GM23338 (cell line): ENCODE data around the gene PRG3. TPM values are rescaled to one million over a fixed set of nuclear protein-coding genes. Genes with fewer than 3 reads are reported as not detected.

Experiments used
- ATAC-seq: fragments of 200-7000 bp; cut with Tn5 transposase; 3 replicates; pipeline ENCODE4 v1.9.1; 2020
- DNase-seq: peaks from one replicate; pipeline ENCODE4 v3.0.0-alpha.2; 2015; ENCODE audit warnings: low spot score
- H2AFZ ChIP-seq: fragments of 200-600 bp; sonication (generic); 2 replicates; pipeline ENCODE4 v1.8.0; 2016; ENCODE audit warnings: antibody characterized with exemption, mild to moderate bottlenecking, moderate library complexity
- H3F3A ChIP-seq: fragments of 200-600 bp; sonication (generic); replicated peaks from 2 replicates; pipeline ENCODE4 v1.8.0; 2017; ENCODE audit warnings: antibody characterized with exemption, mixed run types, low read depth
- H3K27ac ChIP-seq: fragments of 200-600 bp; sonication (generic); 2 replicates; pipeline ENCODE4 v1.6.1; 2016; ENCODE audit warnings: low read depth
- H3K27me3 ChIP-seq: fragments of 200-600 bp; sonication (generic); 2 replicates; pipeline ENCODE4 v1.8.0; 2016; ENCODE audit warnings: mild to moderate bottlenecking, mixed run types, moderate library complexity; ENCODE audit not compliant: insufficient read depth
- H3K36me3 ChIP-seq: fragments of 200-600 bp; sonication (generic); 2 replicates; pipeline ENCODE4 v1.8.0; 2016; ENCODE audit warnings: mild to moderate bottlenecking; ENCODE audit not compliant: insufficient read depth
- H3K4me1 ChIP-seq: fragments of 200-600 bp; sonication (generic); 2 replicates; pipeline ENCODE4 v1.8.0; 2016; ENCODE audit warnings: mild to moderate bottlenecking, moderate library complexity; ENCODE audit not compliant: insufficient read depth
- H3K4me2 ChIP-seq: fragments of 200-600 bp; sonication (generic); 2 replicates; pipeline ENCODE4 v1.7.1; 2017; ENCODE audit warnings: mixed run types
- H3K4me3 ChIP-seq: fragments of 200-600 bp; sonication (generic); 2 replicates; pipeline ENCODE4 v1.6.1; 2016; ENCODE audit warnings: mixed run types
- H3K79me2 ChIP-seq: fragments of 200-600 bp; sonication (generic); replicated peaks from 2 replicates; pipeline ENCODE4 v1.8.0; 2017; ENCODE audit warnings: mild to moderate bottlenecking; ENCODE audit not compliant: insufficient read depth
- H3K9me2 ChIP-seq: fragments of 200-600 bp; sonication (generic); 2 replicates; pipeline ENCODE4 v1.8.0; 2017; ENCODE audit not compliant: insufficient read depth
- H4K20me1 ChIP-seq: fragments of 200-600 bp; sonication (generic); replicated peaks from 2 replicates; pipeline ENCODE4 v1.8.0; 2017; ENCODE audit warnings: mild to moderate bottlenecking; ENCODE audit not compliant: insufficient read depth
- H3K27ac Mint-ChIP-seq: 2 replicates; pipeline ENCODE4 v1.8.0; 2020; ENCODE audit warnings: inconsistent platforms, mild to moderate bottlenecking, moderate library complexity, mixed read lengths
- H3K27me3 Mint-ChIP-seq: 3 replicates; pipeline ENCODE4 v1.8.0; 2022; ENCODE audit warnings: low read depth, mild to moderate bottlenecking, moderate library complexity, mixed read lengths, inconsistent platforms; ENCODE audit not compliant: insufficient read depth, poor library complexity
- H3K36me3 Mint-ChIP-seq: 3 replicates; pipeline ENCODE4 v1.8.0; 2021; ENCODE audit warnings: low read depth, mild to moderate bottlenecking, inconsistent platforms, moderate library complexity, mixed read lengths
- H3K4me1 Mint-ChIP-seq: 3 replicates; pipeline ENCODE4 v1.8.0; 2020; ENCODE audit warnings: mild to moderate bottlenecking, inconsistent platforms, mixed read lengths
- H3K4me3 Mint-ChIP-seq: 3 replicates; pipeline ENCODE4 v1.8.0; 2021; ENCODE audit warnings: moderate library complexity, mild to moderate bottlenecking, inconsistent platforms, mixed read lengths
- H3K9me3 Mint-ChIP-seq: 3 replicates; pipeline ENCODE4 v1.8.0; 2020; ENCODE audit warnings: moderate library complexity, mild to moderate bottlenecking, inconsistent platforms, mixed read lengths
- EZH2 ChIP-seq: fragments of 200-600 bp; sonication (generic); IDR thresholded peaks from one replicate; pipeline ENCODE4 v1.8.0; 2017; ENCODE audit warnings: antibody characterized with exemption, mild to moderate bottlenecking, low read depth; ENCODE audit not compliant: unreplicated experiment
- POLR2AphosphoS5 ChIP-seq: IDR thresholded peaks from 2 replicates; pipeline ENCODE4 v1.6.1; 2016; ENCODE audit warnings: antibody characterized with exemption, low read depth
- polyA plus RNA-seq: library from polyadenylated mRNA; unstranded; fragments of >200 nt; fragmentation: Nextera tagmentation; extraction: Ambion mirVana; gene quantifications from 2 replicates; pipeline ENCODE4 v1.2.1, GENCODE V29; 2016
- total RNA-seq: library from RNA; depleted of rRNA; stranded (reverse); fragments of >200 nt; shearing (Covaris generic); gene quantifications from 2 replicates; pipeline ENCODE4 v1.2.3, GENCODE V29; 2014
- TF ChIP-seq, protein P1 (sequence below), 2 experiments: fragments of 200-600 bp in 1 of 2; sonication (generic) in 1 of 2; conservative IDR thresholded peaks; 2 replicates each; pipeline versions ENCODE4 v1.5.1 to v1.6.1; 2016 to 2017; ENCODE audit warnings: antibody characterized with exemption in 2 of 2, low read depth in 2 of 2, mild to moderate bottlenecking in 2 of 2, moderate library complexity in 1 of 2
- TF ChIP-seq, protein P2 (sequence below): fragments of 250-450 bp; sonication (Bioruptor Pico); IDR thresholded peaks from 2 replicates; pipeline ENCODE4 v1.5.0; 2020; ENCODE audit warnings: mild to moderate bottlenecking, moderate library complexity

The PRG3 gene
- total and polyA plus RNA-seq, 2 experiments from 2014 or later = not detected

DNA sequence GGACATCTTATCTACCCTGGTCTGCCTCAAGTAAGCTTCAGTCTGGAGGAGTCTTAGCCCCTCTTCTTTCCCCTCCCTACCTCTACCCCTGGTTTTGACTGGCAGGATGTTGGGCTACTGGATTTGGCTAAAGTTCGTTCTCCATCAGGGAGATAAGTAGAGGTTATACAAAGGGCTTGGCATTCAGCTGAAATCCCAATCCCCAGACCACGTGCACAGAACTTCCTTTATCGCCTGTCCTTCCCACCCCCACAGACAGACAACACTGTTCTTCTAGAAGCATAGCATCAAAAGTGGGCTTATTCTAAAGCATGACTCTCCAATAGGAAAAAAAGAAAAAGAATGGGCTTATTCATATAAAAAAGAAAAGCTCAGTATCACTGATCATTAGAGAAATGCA lies 7.8 kb downstream of the PRG3 start:
- Histone ChIP-seq H3K79me2 (no peaks in the 10 kb centered on the region), H3K27me3 (no peaks in the 10 kb centered on the region), H3K4me3 (no peak overlapping the region), H3K36me3 (no peaks in the 10 kb centered on the region), H3K4me1 (no peaks in the 10 kb centered on the region), H3K4me2 (no peak overlapping the region), H4K20me1 (no peaks in the 10 kb centered on the region), H3K9me2 (no peaks in the 10 kb centered on the region), H3K27ac (no peak overlapping the region), H3F3A (no peaks in the 10 kb centered on the region), H2AFZ (no peak overlapping the region)
- Mint-ChIP-seq H3K4me3 (no peak overlapping the region), H3K27me3 (peaks cover 12% of the 10 kb centered on the region), H3K36me3 (no peaks in the 10 kb centered on the region), H3K27ac (no peak overlapping the region), H3K4me1 (no peaks in the 10 kb centered on the region; the same call in 2 of the 3 replicates), H3K9me3 (peaks cover 3% of the 10 kb centered on the region; the same call in 1 of the 3 replicates)
- TF ChIP-seq POLR2AphosphoS5 (no peak), EZH2 (no peak)
- TF ChIP-seq, protein P1, sequence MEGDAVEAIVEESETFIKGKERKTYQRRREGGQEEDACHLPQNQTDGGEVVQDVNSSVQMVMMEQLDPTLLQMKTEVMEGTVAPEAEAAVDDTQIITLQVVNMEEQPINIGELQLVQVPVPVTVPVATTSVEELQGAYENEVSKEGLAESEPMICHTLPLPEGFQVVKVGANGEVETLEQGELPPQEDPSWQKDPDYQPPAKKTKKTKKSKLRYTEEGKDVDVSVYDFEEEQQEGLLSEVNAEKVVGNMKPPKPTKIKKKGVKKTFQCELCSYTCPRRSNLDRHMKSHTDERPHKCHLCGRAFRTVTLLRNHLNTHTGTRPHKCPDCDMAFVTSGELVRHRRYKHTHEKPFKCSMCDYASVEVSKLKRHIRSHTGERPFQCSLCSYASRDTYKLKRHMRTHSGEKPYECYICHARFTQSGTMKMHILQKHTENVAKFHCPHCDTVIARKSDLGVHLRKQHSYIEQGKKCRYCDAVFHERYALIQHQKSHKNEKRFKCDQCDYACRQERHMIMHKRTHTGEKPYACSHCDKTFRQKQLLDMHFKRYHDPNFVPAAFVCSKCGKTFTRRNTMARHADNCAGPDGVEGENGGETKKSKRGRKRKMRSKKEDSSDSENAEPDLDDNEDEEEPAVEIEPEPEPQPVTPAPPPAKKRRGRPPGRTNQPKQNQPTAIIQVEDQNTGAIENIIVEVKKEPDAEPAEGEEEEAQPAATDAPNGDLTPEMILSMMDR (conservative IDR thresholded peaks at IDR 0.05; ENCODE audit: low read depth in 2 of 2) = no peak
- DNase-seq (no peak), ATAC-seq (no peak)

DNA sequence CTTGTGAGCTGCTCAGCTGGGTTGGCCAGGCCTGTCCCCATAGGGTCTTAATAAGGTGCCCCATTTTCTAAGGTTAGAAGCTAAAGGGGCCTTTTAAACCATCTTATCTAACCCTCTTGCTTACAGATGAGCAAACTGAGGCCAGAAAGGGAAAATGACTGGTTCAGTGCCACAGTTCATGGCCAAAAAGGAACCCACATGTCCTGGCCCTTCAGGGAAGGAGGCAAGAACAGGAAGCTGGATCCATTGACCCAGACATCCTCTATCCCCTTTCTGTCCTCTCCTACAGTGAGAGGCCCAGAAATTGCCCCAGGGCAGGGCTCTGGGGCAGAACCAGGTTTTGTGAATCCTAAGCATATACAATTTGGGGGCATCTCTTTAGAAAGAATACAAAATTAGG lies 10.0 kb downstream of the PRG3 start:
- H3K9me3 Mint-ChIP-seq = no peaks in the 10 kb centered on the region
- Histone ChIP-seq H3K4me1 (peaks cover 3% of the 10 kb centered on the region; the same call in 1 of the 2 replicates), H3F3A (no peaks in the 10 kb centered on the region), H3K79me2 (no peaks in the 10 kb centered on the region), H3K27ac (no peak overlapping the region), H4K20me1 (no peaks in the 10 kb centered on the region), H3K4me3 (no peak overlapping the region), H3K9me2 (no peaks in the 10 kb centered on the region), H3K36me3 (no peaks in the 10 kb centered on the region), H3K27me3 (no peaks in the 10 kb centered on the region), H2AFZ (no peak overlapping the region), H3K4me2 (no peak overlapping the region)
- peaks cover 9% of the 10 kb centered on the region for H3K4me1 Mint-ChIP-seq
- H3K27me3 Mint-ChIP-seq = peaks cover 6% of the 10 kb centered on the region
- TF ChIP-seq, protein P2, sequence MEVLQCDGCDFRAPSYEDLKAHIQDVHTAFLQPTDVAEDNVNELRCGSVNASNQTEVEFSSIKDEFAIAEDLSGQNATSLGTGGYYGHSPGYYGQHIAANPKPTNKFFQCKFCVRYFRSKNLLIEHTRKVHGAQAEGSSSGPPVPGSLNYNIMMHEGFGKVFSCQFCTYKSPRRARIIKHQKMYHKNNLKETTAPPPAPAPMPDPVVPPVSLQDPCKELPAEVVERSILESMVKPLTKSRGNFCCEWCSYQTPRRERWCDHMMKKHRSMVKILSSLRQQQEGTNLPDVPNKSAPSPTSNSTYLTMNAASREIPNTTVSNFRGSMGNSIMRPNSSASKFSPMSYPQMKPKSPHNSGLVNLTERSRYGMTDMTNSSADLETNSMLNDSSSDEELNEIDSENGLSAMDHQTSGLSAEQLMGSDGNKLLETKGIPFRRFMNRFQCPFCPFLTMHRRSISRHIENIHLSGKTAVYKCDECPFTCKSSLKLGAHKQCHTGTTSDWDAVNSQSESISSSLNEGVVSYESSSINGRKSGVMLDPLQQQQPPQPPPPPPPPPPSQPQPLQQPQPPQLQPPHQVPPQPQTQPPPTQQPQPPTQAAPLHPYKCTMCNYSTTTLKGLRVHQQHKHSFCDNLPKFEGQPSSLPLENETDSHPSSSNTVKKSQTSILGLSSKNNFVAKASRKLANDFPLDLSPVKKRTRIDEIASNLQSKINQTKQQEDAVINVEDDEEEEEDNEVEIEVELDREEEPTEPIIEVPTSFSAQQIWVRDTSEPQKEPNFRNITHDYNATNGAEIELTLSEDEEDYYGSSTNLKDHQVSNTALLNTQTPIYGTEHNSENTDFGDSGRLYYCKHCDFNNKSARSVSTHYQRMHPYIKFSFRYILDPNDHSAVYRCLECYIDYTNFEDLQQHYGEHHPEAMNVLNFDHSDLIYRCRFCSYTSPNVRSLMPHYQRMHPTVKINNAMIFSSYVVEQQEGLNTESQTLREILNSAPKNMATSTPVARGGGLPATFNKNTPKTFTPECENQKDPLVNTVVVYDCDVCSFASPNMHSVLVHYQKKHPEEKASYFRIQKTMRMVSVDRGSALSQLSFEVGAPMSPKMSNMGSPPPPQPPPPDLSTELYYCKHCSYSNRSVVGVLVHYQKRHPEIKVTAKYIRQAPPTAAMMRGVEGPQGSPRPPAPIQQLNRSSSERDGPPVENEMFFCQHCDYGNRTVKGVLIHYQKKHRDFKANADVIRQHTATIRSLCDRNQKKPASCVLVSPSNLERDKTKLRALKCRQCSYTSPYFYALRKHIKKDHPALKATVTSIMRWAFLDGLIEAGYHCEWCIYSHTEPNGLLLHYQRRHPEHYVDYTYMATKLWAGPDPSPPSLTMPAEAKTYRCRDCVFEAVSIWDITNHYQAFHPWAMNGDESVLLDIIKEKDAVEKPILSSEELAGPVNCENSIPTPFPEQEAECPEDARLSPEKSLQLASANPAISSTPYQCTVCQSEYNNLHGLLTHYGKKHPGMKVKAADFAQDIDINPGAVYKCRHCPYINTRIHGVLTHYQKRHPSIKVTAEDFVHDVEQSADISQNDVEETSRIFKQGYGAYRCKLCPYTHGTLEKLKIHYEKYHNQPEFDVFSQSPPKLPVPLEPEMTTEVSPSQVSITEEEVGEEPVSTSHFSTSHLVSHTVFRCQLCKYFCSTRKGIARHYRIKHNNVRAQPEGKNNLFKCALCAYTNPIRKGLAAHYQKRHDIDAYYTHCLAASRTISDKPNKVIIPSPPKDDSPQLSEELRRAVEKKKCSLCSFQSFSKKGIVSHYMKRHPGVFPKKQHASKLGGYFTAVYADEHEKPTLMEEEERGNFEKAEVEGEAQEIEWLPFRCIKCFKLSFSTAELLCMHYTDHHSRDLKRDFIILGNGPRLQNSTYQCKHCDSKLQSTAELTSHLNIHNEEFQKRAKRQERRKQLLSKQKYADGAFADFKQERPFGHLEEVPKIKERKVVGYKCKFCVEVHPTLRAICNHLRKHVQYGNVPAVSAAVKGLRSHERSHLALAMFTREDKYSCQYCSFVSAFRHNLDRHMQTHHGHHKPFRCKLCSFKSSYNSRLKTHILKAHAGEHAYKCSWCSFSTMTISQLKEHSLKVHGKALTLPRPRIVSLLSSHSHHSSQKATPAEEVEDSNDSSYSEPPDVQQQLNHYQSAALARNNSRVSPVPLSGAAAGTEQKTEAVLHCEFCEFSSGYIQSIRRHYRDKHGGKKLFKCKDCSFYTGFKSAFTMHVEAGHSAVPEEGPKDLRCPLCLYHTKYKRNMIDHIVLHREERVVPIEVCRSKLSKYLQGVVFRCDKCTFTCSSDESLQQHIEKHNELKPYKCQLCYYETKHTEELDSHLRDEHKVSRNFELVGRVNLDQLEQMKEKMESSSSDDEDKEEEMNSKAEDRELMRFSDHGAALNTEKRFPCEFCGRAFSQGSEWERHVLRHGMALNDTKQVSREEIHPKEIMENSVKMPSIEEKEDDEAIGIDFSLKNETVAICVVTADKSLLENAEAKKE = no peak
- DNase-seq = no peak
- no peak overlapping the region for H3K4me3 Mint-ChIP-seq
- ATAC-seq = no peak
- H3K27ac Mint-ChIP-seq = no peak overlapping the region
- no peaks in the 10 kb centered on the region for H3K36me3 Mint-ChIP-seq
